Kidney glomerular epithelial cell (primary cell): ENCODE data around the gene L3MBTL3.

Source experiments
- DNase-seq: peaks from one replicate; lab custom pipeline; 2025; lab: John Stamatoyannopoulos, UW

L3MBTL3 gene

DNA sequence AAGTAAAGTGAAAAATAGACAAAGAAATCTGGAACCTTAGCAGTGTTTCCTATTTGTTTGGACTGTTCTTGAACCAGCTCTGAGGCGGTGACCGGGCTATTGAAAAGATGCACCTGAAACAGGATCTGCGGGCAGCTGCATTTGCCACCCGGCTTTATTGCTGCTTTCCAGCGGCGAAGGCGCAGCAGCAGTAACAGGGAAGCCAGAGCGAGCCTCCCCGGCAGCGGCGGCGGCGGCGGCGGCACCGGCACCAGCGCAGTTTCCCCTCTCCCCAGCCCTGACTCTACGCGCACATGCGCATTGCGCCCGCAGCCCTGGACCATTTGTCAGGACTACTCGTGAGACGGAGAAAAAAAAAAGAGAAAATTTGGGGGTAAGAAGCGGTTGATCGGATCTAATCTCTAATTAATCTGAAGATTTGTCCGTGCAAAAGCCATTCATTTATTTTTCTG is at the start of gene L3MBTL3:
Gene L3MBTL3 (plus strand): TSS at position 290 of the 452 bp plus-strand sequence. CDS start 24,119 bp downstream, outside the sequence.
- peak; percentile 76 for DNase-seq

DNA sequence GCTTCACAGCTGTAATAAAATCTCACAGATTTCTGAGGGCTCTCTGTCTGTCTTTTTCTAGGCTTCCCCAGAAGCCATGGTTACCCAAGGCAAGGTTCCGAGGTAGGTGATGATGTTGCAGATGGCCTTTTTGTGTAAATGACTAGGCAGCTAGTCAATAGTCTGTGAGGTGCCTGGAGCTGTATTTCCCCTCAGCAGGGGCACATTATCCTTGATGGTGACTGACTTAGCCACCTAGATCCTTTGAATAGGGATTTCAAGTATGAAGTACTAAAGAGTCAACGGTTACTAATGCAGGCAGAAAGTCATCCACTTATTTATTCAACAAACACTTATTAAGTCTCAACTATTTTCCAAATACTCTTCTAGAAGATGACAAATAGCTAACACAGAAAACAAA is 49.3 kb upstream of the L3MBTL3 start:
- DNase-seq, result no peak

DNA sequence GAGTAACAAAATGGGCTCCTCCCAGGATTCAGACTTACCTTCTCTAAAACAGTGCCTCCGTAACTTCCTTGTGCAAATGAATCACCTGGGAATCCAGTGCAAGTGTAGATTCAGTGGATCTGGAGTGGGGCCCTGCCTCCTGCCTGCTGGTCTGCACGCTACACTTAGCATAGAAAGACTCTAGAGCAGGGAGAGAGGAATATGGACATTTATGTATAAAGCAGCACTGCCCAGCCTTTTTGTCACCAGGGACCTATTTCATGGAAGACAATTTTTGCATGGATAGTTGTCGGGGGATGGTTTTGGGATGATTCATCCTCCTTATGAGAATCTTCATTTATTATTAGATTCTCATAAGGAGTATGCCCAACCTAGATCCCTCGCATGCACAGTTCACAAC is 42.3 kb upstream of the L3MBTL3 start:
- DNase-seq, result no peak

DNA sequence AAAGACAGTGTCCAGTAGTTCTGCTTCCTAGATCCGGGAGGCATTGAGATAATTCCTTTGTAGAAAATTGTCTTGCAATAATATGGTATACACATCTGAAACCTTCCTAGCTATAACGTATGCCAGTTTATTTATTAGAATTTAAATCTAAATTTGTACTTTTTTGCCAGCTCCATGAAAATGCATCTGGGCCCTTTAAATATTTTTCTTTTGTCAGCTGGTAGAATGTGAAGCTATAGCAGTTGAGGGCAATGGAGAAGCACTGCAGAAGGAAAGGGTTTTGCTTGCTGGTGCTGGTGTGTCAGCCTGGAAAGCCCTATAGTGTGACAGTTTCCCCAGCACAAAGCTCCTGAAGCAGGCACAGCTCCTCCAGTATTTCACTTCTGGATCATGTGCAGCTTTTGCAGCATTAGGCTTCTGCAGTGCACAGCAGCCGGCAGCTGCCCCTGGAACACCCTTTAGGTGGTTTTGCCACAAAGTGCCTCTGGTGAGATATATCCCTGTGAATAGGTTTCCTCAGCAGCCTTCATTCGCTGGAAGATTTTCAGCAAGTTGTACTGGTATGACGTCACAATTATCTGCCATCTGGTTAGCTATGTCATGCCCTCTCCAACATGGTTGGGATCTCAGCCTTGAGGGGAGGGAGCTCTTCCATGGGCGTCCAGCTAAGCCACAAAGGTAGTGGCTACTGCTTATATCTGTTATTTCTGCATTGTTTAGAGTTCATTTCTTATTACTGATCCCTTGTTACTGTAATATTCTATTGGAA is 40.0 kb upstream of the L3MBTL3 start:
- DNase-seq, result no peak

DNA sequence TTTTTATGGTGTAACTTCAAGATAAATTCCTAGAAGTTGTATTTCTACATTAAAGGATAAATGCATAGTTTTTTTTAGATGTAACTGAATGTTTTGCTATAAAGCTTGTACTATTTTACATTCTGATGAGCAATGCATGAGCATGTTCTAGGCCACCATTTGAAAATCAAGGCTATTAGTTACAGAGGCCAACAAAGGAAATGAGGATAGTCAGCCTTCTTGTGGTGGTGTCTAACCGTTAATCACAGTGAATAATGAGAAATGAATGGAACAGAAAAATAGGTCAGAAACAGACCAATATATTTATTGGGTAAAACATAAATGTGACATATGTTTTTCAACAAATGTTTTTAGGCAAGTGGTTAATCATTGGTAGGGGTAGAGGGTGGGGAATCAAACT is 37.6 kb upstream of the L3MBTL3 start:
- no peak for DNase-seq

DNA sequence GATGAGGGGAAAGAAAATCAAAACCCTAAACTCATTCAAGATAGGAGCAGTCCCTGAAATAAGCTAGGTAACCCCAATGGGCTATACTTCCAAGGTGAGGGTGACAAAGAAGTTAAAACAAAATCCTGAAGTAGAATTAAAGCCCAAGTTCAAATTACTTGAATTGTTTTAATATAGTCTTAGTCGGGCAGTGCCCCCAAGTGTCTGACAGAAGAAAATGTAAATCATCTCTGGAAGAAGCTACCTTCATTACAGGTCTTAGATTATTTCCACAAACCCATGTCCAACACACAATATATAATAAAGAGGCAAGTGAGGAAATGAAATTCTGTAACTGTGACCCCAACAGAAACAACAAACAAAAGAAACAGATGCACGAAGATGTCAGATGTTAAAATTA is 36.8 kb upstream of the L3MBTL3 start:
- peak; percentile 18 for DNase-seq

DNA sequence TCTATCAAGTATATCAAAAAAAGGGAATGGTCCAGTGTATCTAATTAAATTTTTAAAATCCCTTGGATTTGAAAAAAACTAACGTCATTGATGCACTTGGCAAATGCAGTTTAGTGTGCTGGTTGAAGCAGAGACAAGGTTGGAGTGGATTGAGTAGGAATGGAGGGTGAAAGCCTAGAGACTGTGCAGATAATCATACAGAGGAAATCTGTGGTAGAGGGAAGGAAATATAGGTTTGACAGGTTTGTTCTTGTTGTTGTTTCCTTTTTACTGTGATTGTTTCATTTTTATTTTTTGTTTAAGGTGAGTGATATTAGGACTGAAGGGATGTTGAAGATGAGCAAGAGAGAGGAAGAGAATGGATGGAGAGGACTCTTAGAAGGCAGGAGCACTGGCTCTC is 29.0 kb upstream of the L3MBTL3 start:
- no peak for DNase-seq

DNA sequence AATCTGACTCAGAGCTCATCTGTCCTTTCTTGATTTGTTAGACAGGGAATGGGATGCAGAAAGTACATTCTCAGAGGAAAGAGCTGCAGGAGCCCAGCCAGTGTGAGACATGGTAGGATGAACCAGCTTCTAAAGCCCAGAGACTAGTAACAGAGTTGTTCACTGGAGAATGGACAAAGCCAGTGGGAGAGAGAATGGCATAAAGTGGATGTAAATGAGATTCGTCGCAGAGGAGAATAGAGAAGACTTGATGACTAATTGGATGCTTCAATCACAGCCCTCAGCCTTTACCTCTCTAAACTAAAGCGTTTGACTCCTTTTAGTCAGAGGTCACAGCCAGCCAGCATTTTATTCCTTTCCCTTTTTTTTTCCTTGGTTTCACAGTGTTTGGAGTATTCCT is 25.5 kb upstream of the L3MBTL3 start:
- no peak for DNase-seq

DNA sequence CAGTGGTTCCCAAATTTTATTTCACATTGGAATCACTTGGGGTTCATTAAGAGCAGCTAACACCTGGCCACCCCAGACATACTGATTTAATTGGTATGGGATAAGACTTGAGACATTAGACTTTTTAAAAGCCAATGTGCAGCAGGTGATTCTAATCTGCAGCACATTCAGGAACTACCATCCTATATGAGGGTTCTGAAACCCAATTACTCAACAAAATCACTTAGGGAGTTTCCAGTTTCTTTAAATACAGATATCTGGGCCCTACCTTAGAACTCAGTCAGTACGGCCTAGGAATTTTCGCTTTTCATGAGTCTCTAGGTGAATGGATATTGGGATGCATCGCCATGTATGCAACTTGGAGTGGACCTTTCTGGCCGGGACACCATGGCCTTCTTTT is 24.0 kb upstream of the L3MBTL3 start:
- no peak for DNase-seq

DNA sequence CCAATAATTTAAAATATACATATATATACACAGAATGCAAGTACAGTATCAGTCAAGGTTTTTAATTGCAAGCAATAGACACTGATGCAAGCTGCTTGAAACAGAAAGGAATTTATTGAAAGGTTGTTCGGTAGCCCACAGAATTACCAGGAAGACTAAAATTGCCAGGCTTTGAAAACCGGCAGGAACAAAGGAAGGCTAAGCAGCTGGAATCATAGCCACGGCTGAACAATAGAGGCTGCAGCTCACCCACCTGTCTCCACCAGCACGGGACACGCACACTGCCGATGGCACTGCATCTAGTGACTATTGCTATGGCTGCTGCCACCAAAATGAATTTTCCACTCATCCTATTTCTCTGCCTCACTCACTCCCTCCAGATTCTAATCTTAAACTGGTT is 22.0 kb upstream of the L3MBTL3 start:
- DNase-seq, result no peak

DNA sequence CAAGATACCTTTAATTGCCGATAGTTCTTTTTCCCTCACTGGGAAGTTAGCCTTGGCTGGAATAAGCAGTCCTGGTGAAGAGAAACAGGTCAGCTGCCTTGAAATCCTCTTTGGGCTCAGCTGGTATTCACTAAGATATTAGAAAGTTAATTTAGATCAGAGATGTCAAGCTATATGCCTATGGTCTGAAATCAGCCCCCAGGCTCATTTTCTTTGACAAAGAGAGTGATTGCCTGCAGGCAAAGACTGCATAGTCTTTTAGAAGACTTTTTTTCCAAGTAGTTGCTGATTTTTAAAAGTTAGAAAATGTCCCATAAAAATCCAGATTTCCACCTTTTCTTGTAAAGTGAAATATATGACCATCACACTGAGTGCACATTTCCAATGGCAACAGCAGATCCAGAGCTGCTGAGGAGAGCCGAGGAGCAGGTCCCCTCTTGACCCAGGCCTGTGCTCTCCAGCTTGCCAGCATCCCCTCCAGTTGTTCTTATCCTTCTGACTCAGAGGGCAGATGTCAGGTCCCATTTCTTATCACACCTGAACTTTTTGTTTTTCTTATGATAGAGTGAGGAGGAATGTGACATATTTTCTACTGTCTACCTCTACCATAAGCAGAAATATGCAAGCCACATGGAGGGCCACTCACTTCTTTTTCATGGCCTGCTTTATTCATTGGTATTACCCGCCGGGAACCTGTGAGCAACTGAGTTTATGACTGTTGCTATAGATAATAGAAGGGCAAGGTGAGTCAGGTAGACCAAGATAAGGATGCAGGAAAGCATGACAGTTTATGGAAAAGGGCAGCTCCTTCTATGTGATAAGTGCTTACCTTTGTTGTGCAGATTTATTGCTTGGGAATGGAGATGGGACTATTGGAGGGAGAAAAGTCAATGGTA is 17.6 kb upstream of the L3MBTL3 start:
- no peak for DNase-seq

DNA sequence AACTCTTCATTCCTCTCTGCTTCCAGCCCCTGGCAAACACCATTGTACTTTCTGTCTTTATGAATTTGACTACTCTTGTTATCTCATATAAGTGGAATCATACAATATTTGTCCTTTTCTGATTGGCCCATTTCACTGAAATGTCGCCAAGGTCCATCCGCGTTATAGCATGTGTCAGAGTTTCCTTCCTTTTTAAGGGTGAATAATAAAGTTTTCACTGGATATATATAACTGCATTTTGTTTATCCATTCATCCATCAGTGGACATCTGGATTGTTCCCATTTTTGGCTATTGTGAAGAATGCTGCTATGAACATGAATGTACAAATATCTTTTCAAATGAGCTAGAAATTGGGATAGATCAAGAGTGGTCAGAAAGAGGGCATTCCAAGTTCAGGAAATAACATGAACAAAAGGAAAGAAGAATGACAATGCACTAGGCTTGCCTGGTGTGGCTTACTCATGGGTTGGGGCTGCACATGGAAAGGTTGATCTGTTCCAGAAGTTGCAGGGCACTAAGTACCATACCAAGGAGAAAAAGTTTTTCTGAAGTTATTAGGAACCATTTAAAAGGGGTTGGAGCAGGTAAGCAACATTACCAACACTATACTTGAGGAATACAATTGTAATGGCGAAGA is 10.0 kb upstream of the L3MBTL3 start:
- no peak for DNase-seq

DNA sequence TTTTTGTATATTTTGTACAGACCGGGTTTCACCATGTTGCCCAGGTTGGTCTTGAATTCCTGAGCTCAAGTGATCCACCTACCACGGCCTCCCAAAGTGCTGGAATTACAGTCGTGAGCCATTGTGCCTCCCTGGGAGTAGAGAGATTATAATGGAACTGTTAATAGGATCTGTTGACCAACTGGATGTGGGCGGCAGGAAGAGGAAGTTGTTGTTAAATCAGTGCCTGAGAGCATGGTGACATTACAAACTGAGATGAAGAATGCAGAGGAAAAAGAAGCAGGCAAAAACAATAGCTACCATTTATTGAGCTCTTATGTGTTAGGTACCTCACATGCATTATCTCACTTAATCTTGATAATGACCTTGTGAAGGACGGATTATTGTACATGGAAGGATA is 9.2 kb upstream of the L3MBTL3 start:
- no peak for DNase-seq

DNA sequence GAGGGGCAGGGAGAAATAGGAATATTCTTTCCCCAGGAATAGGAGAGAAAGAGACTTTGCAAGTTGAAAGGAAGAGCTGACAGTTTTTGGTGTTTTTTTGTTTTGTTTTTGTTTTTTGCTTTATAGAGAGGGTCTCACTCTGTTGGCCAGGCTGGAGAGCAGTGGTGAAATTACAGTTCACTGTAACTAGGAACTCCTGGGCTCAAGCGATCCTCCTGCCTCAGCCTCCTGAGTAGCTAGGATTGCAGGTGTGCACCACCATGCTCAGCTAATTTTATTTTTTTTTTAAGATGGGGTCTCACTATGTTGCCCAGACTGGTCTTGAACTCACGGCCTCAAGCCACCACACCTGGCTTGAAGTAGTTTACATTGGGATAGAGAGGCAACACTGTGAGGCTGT is 8.0 kb upstream of the L3MBTL3 start:
- no peak for DNase-seq

DNA sequence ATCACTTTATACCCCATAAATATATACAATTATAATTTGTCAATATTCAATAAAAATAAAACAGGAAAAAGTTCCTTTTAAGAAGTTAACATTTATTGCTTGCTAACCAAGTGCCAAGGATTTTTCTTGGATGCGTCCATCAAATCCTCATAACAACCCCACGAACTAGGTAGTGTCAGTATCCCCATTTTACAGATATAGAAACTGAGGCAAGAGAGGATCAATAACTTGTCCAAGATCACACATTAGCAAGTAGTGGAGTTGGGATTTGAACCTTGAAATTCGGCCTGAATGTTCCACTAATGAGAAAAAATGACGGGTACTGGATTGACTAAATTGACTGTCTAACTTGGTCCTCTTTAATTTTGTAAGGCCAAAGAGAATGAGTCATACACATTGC is 5.7 kb upstream of the L3MBTL3 start:
- no peak for DNase-seq

DNA sequence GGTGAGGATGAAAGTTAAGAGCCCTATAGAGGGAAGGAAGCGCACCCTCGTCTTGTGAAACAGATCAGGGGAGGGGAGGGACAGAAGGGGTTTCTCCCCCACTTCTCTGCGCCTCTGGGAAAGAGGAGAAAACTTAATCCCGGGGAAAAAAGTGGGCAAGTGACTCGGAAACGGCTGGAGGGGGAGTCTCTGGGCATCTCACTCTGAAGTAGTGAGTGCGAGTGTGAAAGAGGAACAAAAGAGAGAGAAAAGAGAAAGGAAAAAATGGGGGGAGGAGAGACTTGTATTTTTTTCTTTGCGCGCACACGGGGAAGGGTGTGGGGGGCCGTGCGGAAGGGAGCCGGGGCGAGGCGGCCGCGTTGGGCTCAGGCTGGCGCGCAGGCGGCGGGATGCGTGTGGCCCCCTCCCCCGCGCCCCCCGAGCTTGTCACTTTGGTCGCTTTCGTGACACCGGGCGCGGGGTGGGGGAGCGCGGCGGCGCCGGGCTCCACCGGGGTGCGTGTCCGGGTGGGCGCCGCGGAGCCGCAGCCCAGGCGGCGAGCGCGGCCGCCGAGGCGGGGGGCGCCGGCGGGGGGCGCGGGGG is 454 bp downstream of the L3MBTL3 start:
- no peak for DNase-seq

DNA sequence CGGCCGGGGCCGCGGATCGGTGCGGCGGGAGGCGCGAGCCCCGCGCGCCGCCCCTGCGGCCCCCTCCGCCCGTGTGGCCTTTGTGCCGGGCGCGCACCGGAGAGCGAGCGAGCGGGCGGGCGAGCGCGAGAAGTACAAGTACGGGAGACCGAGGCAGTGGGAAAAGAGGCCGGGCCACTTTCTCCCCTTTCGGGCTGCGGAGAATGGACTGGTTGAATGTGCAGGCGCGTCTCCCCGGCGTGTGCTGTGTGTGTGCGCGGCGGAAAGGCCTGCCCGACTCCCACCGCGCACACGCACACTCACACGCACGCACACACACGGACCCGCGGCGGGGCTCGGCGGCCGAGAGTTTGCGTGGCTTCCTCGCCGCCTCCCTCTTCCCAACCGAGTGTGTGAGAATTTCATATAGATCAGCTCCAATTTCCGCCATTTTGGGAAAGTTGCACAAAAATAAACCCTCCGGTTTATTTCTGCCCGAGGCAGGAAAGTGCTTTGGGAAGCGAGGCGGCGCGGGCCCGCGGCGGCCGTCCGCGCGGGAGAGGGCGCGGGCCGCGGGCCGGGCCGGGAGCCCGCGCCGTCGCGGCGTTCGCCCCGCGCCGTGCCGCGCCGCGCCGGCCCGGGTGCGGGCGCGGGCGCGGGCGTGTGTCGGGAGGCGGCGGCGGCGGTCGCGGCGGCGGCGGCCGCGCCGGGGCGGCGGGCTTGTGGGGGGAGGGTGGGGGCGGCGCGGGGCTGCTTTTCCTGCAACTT is 1.1 kb downstream of the L3MBTL3 start:
- no peak for DNase-seq

DNA sequence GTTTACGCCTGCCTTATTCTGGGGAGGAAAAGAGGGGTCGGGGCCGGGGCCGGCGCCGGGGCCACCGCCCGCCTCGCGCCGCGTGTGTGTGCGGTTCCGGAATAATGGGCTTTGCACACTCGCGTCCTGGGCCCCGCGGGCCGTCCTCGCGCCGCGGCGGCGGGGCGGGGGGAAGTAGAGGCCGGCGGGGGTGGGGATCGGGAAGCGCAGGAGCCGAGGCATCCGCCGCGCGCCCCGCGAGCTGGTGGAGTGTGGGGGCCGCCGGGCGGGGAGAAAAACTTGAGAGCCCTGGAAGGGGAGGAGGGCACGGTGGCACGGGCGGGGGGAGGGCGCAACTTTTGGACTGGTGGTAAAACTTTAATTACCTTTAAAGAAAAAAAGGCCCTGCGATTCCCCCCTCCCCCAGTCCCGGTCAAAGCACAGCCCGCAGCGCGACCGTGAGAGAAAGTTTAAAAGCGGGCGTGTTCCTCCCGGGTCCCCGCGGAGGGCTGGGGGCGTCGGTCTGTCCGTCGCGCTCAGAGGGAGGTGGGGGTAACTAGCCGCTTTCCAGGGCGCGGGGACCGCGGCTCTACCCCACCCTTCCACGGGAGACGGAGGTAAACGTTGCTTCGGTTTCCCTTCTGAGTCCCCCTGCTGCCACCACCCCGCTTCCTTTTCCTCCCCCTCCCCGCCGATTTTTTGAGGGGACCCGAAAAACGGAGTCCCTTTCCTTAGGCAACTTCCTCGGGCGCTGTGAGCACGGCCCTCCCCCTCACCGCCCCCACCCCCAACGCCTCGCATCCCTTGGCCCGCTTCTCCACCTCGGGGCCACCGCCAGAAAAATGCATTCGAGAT is 1.9 kb downstream of the L3MBTL3 start:
- DNase-seq, result no peak

DNA sequence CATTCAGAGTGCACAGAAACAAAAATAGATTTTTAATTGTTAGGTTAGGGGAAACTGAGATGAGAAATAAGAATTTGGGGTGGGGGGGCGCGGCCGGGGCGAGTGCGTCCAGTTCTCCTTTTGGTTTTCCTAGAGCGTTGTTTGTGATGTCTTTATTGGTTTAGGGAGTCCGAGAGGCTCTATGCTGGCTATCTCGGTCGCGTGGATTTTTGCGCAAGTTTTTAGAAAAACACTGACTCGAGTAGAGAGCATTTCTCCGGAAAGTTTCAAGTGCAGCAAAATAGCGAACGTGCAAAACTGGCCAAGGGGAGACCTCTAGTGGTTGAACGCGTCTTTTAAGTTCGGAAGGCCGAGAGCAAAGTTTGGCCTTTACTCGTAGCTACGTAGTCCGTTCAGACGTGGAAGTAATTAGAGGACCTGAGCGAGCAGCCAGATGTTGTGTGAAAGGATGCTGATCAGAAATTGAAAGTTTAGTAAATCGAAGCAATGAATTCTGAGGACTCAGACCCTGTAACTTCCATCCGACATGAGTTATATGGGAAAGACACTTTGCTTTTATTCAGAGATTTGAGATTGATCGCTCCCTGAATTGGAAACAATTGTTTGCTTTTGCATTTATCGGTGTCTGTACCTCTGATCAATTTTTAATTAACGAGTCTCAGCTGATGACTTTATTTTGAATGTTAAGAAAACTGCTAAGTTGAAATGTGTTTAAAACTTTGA is 2.7 kb downstream of the L3MBTL3 start:
- DNase-seq, result peak; percentile 88

DNA sequence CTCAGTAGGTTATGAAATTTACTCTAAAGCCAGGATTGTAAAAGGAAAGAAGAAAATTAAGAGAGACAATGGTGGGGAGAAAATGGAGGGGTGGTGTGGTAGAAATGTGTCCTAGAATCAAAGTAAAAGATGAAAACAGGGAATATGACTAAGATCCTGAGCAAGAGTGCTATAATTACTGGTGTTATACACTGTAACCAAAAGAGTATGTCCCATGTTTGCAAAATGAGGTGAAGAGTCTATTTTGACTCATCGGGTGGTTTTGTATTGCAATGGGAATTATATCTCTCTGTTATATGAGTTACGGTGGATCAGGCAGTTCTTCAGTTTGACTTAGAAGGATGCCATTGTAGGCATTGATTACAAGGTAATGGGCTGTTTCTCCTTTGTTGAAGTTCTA is 8.5 kb downstream of the L3MBTL3 start:
- DNase-seq, result no peak
